H1 (cell line): Measurements from ENCODE around the gene RTCA. TPM values are rescaled to one million over a fixed set of nuclear protein-coding genes. Genes with fewer than 3 reads are reported as not detected.

ENCODE experiments used
- CTCF ChIA-PET: fragments of 300-600 bp; sonication (Branson Sonifier 250); formaldehyde crosslinking; loops from one replicate; lab custom pipeline; 2021; ENCODE audit not compliant: partially characterized antibody; lab: Charles Lee
- POLR2A ChIA-PET: fragments of 300-600 bp; sonication (Branson Sonifier 250); formaldehyde crosslinking; loops from one replicate; lab custom pipeline; 2021; ENCODE audit warnings: inconsistent platforms; ENCODE audit not compliant: partially characterized antibody; lab: Charles Lee
- DNase-seq, 2 experiments: peaks; one replicate each; pipeline versions ENCODE4 v3.0.0 to v3.0.0-alpha.2; 2010 to 2022; ENCODE audit warnings: low spot score in 2 of 2, low read depth in 1 of 2, mixed read lengths in 1 of 2
- FAIRE-seq: peaks from 2 replicates; lab custom pipeline; 2011; peaks lifted over from hg19 to GRCh38; lab: Jason Lieb, UNC
- H2AFZ ChIP-seq: 2 replicates; pipeline ENCODE4 v1.8.1; 2012; ENCODE audit warnings: low read length, inconsistent platforms
- H2AK5ac ChIP-seq: 2 replicates; pipeline ENCODE4 v1.6.1; 2013; ENCODE audit warnings: low read depth, low read length
- H2BK120ac ChIP-seq: replicated peaks from 2 replicates; pipeline ENCODE3; 2013; ENCODE audit warnings: low read depth, low read length, inconsistent platforms
- H2BK12ac ChIP-seq: 2 replicates; pipeline ENCODE4 v1.6.1; 2013; ENCODE audit warnings: low read depth, low read length
- H2BK15ac ChIP-seq: 2 replicates; pipeline ENCODE4 v1.6.1; 2013; ENCODE audit warnings: low read length
- H2BK20ac ChIP-seq: 2 replicates; pipeline ENCODE4 v1.6.1; 2013; ENCODE audit warnings: low read length
- H2BK5ac ChIP-seq: 2 replicates; pipeline ENCODE4 v1.6.1; 2013; ENCODE audit warnings: low read depth, low read length
- H3K14ac ChIP-seq: 2 replicates; pipeline ENCODE4 v1.6.1; 2013; ENCODE audit warnings: inconsistent platforms; ENCODE audit not compliant: insufficient read length
- H3K18ac ChIP-seq: 2 replicates; pipeline ENCODE4 v1.6.1; 2013; ENCODE audit warnings: low read length; ENCODE audit errors: extremely low read depth
- H3K23ac ChIP-seq: 2 replicates; pipeline ENCODE4 v1.6.1; 2013; ENCODE audit warnings: inconsistent platforms; ENCODE audit not compliant: insufficient read length
- H3K23me2 ChIP-seq: 2 replicates; pipeline ENCODE4 v1.6.1; 2013; ENCODE audit warnings: low read depth, low read length
- H3K27ac ChIP-seq: 2 replicates; pipeline ENCODE4 v1.6.1; 2011; ENCODE audit warnings: low read depth, low read length, inconsistent platforms
- H3K27me3 ChIP-seq, 4 experiments: replicated peaks in 1 of 4; 1 replicate in 1 of 4; 2 replicates in 3 of 4; pipeline versions ENCODE4 v1.6.1 to v1.8.1; 2011 to 2013; ENCODE audit warnings: low read length in 3 of 4, mild to moderate bottlenecking in 3 of 4, inconsistent platforms in 2 of 4, mixed read lengths in 2 of 4, moderate library complexity in 1 of 4; ENCODE audit not compliant: control insufficient read depth in 3 of 4, insufficient read depth in 3 of 4; ENCODE audit errors: extremely low read depth in 1 of 4
- H3K36me3 ChIP-seq, 4 experiments: 2 replicates each; pipeline versions ENCODE4 v1.6.1 to v1.8.1; 2011 to 2013; ENCODE audit warnings: mild to moderate bottlenecking in 4 of 4, low read length in 3 of 4, moderate library complexity in 2 of 4, control low read depth in 1 of 4, inconsistent platforms in 1 of 4; ENCODE audit not compliant: insufficient read depth in 4 of 4, control insufficient read depth in 2 of 4
- H3K4ac ChIP-seq: replicated peaks from 2 replicates; pipeline ENCODE3; 2013; ENCODE audit warnings: low read length, low read depth, mixed read lengths, inconsistent platforms; ENCODE audit not compliant: insufficient read length
- H3K4me1 ChIP-seq, 4 experiments: replicated peaks in 1 of 4; 1 replicate in 1 of 4; 2 replicates in 3 of 4; pipeline versions ENCODE4 v1.6.1 to v1.8.1; 2011 to 2013; ENCODE audit warnings: low read length in 3 of 4, inconsistent platforms in 2 of 4, mixed read lengths in 1 of 4; ENCODE audit not compliant: insufficient read depth in 4 of 4, control insufficient read depth in 3 of 4
- H3K4me2 ChIP-seq, 2 experiments: 2 replicates each; pipeline versions ENCODE4 v1.6.1 to v1.8.1; 2011 to 2013; ENCODE audit warnings: low read depth in 2 of 2, low read length in 2 of 2, control low read depth in 1 of 2, inconsistent platforms in 1 of 2, mild to moderate bottlenecking in 1 of 2; ENCODE audit not compliant: insufficient read depth in 1 of 2
- H3K4me3 ChIP-seq, 4 experiments: fragments of 200-600, 300-600 bp in 1 of 4; sonication (generic), shearing (Covaris generic), sonication (Bioruptor Twin) in 1 of 4; 2 replicates each; pipeline versions ENCODE4 v1.5.1 to v1.8.1; 2011 to 2016; ENCODE audit warnings: low read length in 4 of 4, low read depth in 3 of 4, control low read depth in 2 of 4, inconsistent platforms in 2 of 4, mild to moderate bottlenecking in 2 of 4, mixed read lengths in 1 of 4, moderate library complexity in 1 of 4; ENCODE audit not compliant: insufficient read depth in 2 of 4; ENCODE audit errors: extremely low read depth in 1 of 4
- H3K56ac ChIP-seq: replicated peaks from 2 replicates; pipeline ENCODE3; 2013; ENCODE audit warnings: low read depth, mild to moderate bottlenecking, mixed read lengths, low read length, inconsistent platforms; ENCODE audit not compliant: insufficient read length
- H3K79me1 ChIP-seq: 2 replicates; pipeline ENCODE4 v1.6.1; 2013; ENCODE audit warnings: low read depth, low read length, control low read depth
- H3K79me2 ChIP-seq, 2 experiments: 2 replicates each; pipeline versions ENCODE4 v1.6.1 to v1.8.1; 2012 to 2013; ENCODE audit warnings: low read length in 2 of 2, mild to moderate bottlenecking in 2 of 2, inconsistent platforms in 1 of 2; ENCODE audit not compliant: insufficient read depth in 2 of 2, control insufficient read depth in 1 of 2
- H3K9ac ChIP-seq, 4 experiments: replicated peaks in 1 of 4; 1 replicate in 1 of 4; 2 replicates in 3 of 4; pipeline versions ENCODE4 v1.6.1 to v1.8.1; 2011 to 2013; ENCODE audit warnings: low read depth in 3 of 4, low read length in 3 of 4, control low read depth in 2 of 4, mild to moderate bottlenecking in 2 of 4, moderate library complexity in 2 of 4, inconsistent platforms in 1 of 4; ENCODE audit errors: extremely low read depth in 1 of 4
- H3K9me3 ChIP-seq, 2 experiments: 2 replicates each; pipeline versions ENCODE4 v1.6.1 to v1.8.1; 2012 to 2013; ENCODE audit warnings: mild to moderate bottlenecking in 2 of 2, moderate library complexity in 2 of 2, control low read depth in 1 of 2, inconsistent platforms in 1 of 2, low read depth in 1 of 2, low read length in 1 of 2, mixed read lengths in 1 of 2; ENCODE audit not compliant: insufficient read depth in 2 of 2
- H4K20me1 ChIP-seq, 2 experiments: replicated peaks in 1 of 2; 2 replicates each; pipeline versions ENCODE3 to v1.8.1; 2011 to 2013; ENCODE audit warnings: inconsistent platforms in 2 of 2, low read length in 2 of 2, mild to moderate bottlenecking in 1 of 2; ENCODE audit not compliant: insufficient read depth in 2 of 2, control insufficient read depth in 1 of 2
- H4K5ac ChIP-seq: 2 replicates; pipeline ENCODE4 v1.6.1; 2013; ENCODE audit warnings: low read length, low read depth, mixed read lengths, inconsistent platforms; ENCODE audit not compliant: insufficient read length
- H4K8ac ChIP-seq: 2 replicates; pipeline ENCODE4 v1.8.0; 2013; ENCODE audit warnings: mild to moderate bottlenecking, moderate library complexity, low read length, inconsistent platforms; ENCODE audit not compliant: insufficient read depth; ENCODE audit errors: extremely low read depth
- H4K91ac ChIP-seq: replicated peaks from 2 replicates; pipeline ENCODE3; 2013; ENCODE audit warnings: low read length, mixed read lengths, inconsistent platforms; ENCODE audit not compliant: insufficient read length
- POLR2AphosphoS5 ChIP-seq: IDR thresholded peaks from 2 replicates; pipeline ENCODE4 v1.6.1; 2011; ENCODE audit warnings: low read depth, low read length
- RAD21 ChIP-seq, 2 experiments: IDR thresholded peaks in 1 of 2; conservative IDR thresholded peaks in 1 of 2; 2 replicates each; pipeline ENCODE4 v1.6.1; 2011; ENCODE audit warnings: low read depth in 2 of 2, low read length in 2 of 2, improper control_type of control experiment in 1 of 2, inconsistent platforms in 1 of 2, mild to moderate bottlenecking in 1 of 2, moderate library complexity in 1 of 2
- SRF ChIP-seq: IDR thresholded peaks from 2 replicates; pipeline ENCODE4 v1.6.1; 2011; ENCODE audit warnings: mild to moderate bottlenecking, low read depth, low read length, moderate library complexity
- TBP ChIP-seq: IDR thresholded peaks from 2 replicates; pipeline ENCODE4 v1.6.1; 2011; ENCODE audit warnings: low read depth, low read length, improper control_type of control experiment
- WGBS, 2 experiments: shearing (Covaris generic) in 1 of 2; methylation state at CpG; one replicate each; pipeline versions ENCODE4 v1.1.6 to v1.1.7; 2013 to 2015; ENCODE audit warnings: low lambda C conversion rate in 2 of 2, mixed read lengths in 2 of 2, inconsistent platforms in 1 of 2, low coverage in 1 of 2, missing lambda C conversion rate in 1 of 2; ENCODE audit not compliant: insufficient replicate concordance in 2 of 2, insufficient coverage in 1 of 2, insufficient read length in 1 of 2; ENCODE audit errors: extremely low coverage in 1 of 2, missing lambda C conversion rate in 1 of 2; 5-methylcytosine and 5-hydroxymethylcytosine counted together
- polyA plus RNA-seq, 7 experiments: library from polyadenylated mRNA; depleted of rRNA in 3 of 7; stranded (reverse) in 5 of 7; unstranded in 2 of 7; fragments of >200 nt in 5 of 7; fragments of 200-250 nt in 2 of 7; gene quantifications; 1 replicate in 5 of 7; 2 replicates in 1 of 7; 4 replicates in 1 of 7; pipeline versions ENCODE4 v1.2.1 to v1.2.3, GENCODE V29; 2011 to 2013; ENCODE audit warnings: missing spikeins in 2 of 7, mixed read lengths in 2 of 7
- total RNA-seq: library from RNA; stranded (reverse); fragmentation: NEBNext Ultra II Directional; extraction: Animal tissue kit (Norgen Biotek cat#: 25700); gene quantifications from 2 replicates; pipeline ENCODE4 v1.2.1, GENCODE V29; 2021
- TF ChIP-seq, protein P1 (sequence below): IDR thresholded peaks from 2 replicates; pipeline ENCODE4 v1.6.1; 2011; ENCODE audit warnings: low read depth, mild to moderate bottlenecking, low read length; ENCODE audit not compliant: insufficient read depth

The RTCA gene
- total and polyA plus RNA-seq, 2 of the 8 experiments (the other 6 are each of a cell fraction or from before 2014, with no cell fraction given) = 13.8 to 31.6 TPM

GRCh38 chr1:100284591-100284990 is 18.6 kb downstream of the RTCA start:
- Histone ChIP-seq H2BK20ac (no peak overlapping the region), H3K27ac (no peak overlapping the region), H3K36me3 (peaks cover 2 to 44% (median 20%) of the 10 kb centered on the region in 4 experiments; a peak in 7 of 8 replicates), H3K4me3 (no peak overlapping the region), H3K79me2 (no peaks in the 10 kb centered on the region), H4K5ac (no peak overlapping the region), H3K23me2 (no peaks in the 10 kb centered on the region), H3K23ac (no peak overlapping the region), H3K14ac (no peak overlapping the region), H2BK120ac (no peak overlapping the region), H3K4ac (no peak overlapping the region), H3K27me3 (no peaks in the 10 kb centered on the region), H2AK5ac (no peak overlapping the region), H3K4me1 (no peaks in the 10 kb centered on the region), H2BK5ac (no peak overlapping the region), H2AFZ (no peak overlapping the region), H3K18ac (no peak overlapping the region), H3K9me3 (no peaks in the 10 kb centered on the region), H4K20me1 (peaks cover 0 to 2% of the 10 kb centered on the region in 2 experiments), H3K56ac (no peak overlapping the region), H3K9ac (no peak overlapping the region), H4K91ac (no peak overlapping the region), H3K4me2 (no peak overlapping the region), H4K8ac (no peak overlapping the region), H2BK15ac (no peak overlapping the region), H2BK12ac (no peak overlapping the region), H3K79me1 (no peaks in the 10 kb centered on the region)
- DNase-seq (no peak), FAIRE-seq (no peak)
- ChIA-PET CTCF (no interaction called here), POLR2A (no interaction called here)
- TF ChIP-seq, protein P1, sequence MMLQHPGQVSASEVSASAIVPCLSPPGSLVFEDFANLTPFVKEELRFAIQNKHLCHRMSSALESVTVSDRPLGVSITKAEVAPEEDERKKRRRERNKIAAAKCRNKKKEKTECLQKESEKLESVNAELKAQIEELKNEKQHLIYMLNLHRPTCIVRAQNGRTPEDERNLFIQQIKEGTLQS = no peak
- TF ChIP-seq RAD21 (IDR thresholded peaks at IDR 0.05 in 1 of 2, conservative IDR thresholded peaks at IDR 0.05 in 1 of 2; ENCODE audit: low read depth in 2 of 2, low read length in 2 of 2) (no peak), TBP (no peak), SRF (no peak), POLR2AphosphoS5 (no peak)
- WGBS, 2 experiments = 98% methylated on average over 5 of the region's 5 CpGs; no CpG with 5 or more reads in 1 of the 2 experiments
